NT2/D1 (cell line): ENCODE results near the gene PLEKHA5.

ENCODE experiments used
- SUZ12 ChIP-seq: IDR thresholded peaks from 2 replicates; pipeline ENCODE4 v1.6.1; 2011; ENCODE audit not compliant: insufficient read length, insufficient read depth; ENCODE audit errors: extremely low read depth
- YY1 ChIP-seq: IDR thresholded peaks from 2 replicates; pipeline ENCODE4 v1.6.1; 2011; ENCODE audit not compliant: insufficient read length, insufficient read depth
- ZNF274 ChIP-seq: IDR thresholded peaks from 2 replicates; pipeline ENCODE4 v1.6.1; 2011; ENCODE audit warnings: mild to moderate bottlenecking, low read depth, low read length

- no peak for TF ChIP-seq YY1
- TF ChIP-seq SUZ12 = no peak
- no peak for TF ChIP-seq ZNF274
Observed at GRCh38 chr12:19276767-19277166, 147.2 kb downstream of the PLEKHA5 start.
